DMS53 treated with DMSO at 0.1 percent for 48 hours (cell line): ENCODE data around the gene KCNE3.

Experiments
- DNase-seq: peaks from one replicate; lab custom pipeline; 2025; ENCODE audit not compliant: unreplicated experiment; lab: John Stamatoyannopoulos, UW

Gene KCNE3

DNA sequence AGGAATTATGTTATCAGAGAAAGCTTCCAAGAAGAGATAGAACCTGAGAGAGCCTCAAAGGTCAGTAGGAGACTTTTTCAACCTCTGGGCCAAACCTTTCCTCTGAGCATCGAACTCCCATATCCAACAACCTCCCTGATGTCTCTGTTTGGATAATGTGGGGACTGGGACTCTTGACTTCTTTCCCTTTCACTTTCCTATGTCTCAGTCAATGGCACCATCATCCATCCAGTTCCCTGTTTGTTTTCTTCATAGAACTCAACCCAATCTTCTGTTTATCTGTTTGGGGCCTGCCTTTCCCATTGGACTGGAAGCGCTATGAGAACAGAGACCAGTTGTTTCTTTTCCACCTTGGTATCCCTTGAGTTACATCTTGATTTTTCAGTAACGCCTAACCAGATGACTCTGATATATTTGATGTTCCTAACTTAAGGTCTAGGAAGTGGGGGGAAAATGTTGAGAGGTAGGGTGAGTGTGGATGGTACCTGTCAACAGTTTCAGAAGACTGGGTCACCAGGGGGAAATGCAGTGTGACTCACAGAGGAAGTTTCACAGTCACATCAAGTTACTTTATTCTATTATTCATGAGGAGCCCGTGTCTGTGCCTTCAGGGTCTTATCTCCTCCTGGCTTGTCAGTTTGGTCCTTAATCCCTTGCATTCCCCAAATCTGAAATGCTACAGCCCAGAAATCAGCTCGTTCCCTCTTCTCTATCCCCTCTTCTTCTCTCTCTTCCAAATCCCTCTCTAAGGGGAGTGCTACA is 4.5 kb upstream of the KCNE3 start:
- no peak for DNase-seq

DNA sequence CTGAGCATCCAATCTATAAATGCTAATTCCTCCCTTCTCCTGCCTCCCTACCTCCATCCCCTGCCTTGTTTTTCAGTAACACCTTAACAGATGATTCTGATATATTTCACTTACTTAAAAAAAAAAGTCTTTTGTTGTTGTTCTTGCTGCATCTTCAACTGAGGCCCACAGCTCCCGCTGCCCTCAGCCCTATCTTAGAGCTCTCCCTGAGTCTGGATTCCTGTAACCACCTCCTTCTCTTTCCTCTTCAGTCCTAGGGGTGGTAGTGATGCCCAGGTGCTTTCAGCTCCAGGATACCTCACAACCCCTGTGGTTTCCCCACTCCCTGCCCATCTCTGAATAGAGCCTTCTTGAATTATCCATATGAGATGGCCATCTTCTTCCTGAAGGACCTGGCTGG is 3.7 kb upstream of the KCNE3 start:
- DNase-seq = no peak

GRCh38 chr11:74470526-74470925 is 3.2 kb upstream of the KCNE3 start:
- no peak for DNase-seq

GRCh38 chr11:74468936-74469335 is 1.6 kb upstream of the KCNE3 start:
- DNase-seq = no peak

DNA sequence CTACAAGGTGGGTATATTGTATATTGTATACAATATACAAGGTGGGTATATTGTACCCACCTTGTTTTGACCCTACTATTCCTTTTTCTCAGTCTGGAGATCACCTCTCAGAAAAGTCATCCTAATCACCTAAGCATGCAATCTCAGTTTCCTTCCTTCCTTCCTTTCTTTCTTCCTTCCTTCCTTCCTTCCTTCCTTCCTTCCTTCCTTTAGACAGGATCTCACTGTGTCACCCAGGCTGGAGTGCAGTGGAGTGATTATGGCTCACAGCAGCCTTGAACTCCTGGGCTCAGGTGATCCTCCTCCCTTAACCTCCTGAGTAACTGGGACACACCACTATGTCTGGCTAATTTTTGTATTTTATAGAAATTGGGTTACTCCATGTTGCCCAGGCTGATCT is 1.2 kb upstream of the KCNE3 start:
- no peak for DNase-seq

- DNase-seq = no peak
These were observed 709 bp upstream of the KCNE3 start for GRCh38 chr11:74468058-74468457.

DNA sequence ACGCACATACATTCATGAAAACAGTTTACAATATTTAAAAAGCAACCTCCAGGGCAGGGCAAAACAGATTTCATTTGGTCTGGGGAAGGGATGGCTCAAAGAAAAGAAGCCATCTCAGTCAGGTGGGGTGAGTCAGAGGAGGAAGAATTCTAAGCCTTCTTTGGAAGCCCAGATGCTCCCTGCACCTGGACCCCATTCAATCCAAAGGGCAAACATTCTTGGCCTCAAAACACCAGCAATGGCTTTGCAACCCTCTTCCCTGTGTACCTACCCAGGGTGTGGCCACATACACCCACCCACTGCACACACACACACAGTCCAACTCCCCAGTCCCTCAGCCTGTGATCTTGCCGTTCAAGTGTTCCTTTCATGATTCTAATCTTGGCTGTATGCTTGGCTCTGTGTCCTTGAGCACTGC is 2.0 kb downstream of the KCNE3 start:
- no peak for DNase-seq

GRCh38 chr11:74464746-74465145 is 2.6 kb downstream of the KCNE3 start:
- no peak for DNase-seq

- no peak for DNase-seq
These were observed 4.1 kb downstream of the KCNE3 start for GRCh38 chr11:74463216-74463615.

- no peak for DNase-seq
These were observed 4.7 kb downstream of the KCNE3 start for GRCh38 chr11:74462631-74463030.

DNA sequence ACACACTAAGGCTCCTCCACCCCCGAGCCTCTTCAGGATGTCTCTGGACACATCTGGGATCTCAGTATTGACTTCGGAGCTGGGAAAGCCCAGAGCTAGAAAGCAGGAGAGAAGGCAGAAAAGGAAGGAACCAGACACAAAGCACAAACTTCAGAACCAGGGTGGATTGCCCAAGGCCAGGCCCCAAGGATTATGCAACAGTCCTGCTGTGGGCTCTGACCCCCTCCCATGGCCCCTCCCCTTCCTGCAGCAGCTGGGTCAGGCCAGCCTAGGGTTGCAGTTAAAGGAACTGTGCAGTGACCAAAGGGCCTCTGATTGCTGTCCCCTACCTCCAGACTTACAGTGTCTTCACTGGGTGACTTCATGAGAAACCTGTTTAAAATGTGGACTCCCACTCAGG is 5.3 kb downstream of the KCNE3 start:
- no peak for DNase-seq

- no peak for DNase-seq
These were observed 6.7 kb downstream of the KCNE3 start for GRCh38 chr11:74460481-74461154.

GRCh38 chr11:74460065-74460464 is 7.3 kb downstream of the KCNE3 start:
- DNase-seq = no peak

DNA sequence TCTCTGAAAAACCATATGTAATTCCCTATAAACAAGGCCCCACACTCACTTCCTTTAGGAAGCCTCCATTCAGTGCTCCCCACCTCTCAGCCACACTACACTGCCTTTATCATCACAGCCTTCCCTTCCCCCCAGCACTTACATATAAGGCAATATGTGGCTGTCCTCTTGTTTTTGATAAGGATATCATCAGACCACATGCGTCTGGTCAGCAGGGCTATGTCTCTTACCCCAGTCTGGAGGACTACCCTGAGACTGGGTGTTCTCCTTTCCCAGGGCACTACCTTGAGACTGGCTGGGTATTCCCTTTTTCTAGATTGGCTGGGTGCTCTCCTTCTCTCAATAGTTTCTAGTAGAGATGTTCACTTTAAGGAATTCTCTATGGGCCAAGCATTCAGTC is 7.8 kb downstream of the KCNE3 start:
- no peak for DNase-seq

- no peak for DNase-seq
These were observed 10.0 kb downstream of the KCNE3 start for GRCh38 chr11:74457356-74457755.

DNA sequence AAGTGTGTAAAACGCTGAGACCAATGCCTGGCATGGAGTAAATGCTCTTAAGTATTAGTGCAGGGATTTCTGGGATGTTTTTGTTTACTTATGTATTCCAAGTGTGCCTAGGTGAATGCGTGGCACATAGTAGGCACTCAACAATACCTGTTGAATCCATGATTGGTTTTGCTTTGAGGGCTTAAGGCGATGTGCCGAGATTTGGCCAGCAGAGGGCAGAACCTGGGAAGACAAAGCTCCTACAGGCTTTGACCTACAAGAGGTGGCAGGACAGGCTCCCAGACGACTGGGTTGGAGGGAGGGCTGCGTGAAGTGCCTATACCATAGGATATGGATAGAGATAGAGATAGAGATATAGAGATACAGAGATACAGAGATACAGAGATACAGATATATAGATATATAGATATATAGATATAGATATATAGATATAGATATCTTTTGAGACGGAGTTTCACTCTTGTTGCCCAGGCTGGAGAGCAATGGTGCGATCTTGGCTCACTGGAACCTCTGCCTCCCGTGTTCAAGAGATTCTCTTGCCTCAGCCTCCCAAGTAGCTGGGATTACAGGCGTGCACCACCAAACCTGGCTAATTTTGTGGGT is 13.9 kb downstream of the KCNE3 start:
- peak; percentile 84 for DNase-seq

DNA sequence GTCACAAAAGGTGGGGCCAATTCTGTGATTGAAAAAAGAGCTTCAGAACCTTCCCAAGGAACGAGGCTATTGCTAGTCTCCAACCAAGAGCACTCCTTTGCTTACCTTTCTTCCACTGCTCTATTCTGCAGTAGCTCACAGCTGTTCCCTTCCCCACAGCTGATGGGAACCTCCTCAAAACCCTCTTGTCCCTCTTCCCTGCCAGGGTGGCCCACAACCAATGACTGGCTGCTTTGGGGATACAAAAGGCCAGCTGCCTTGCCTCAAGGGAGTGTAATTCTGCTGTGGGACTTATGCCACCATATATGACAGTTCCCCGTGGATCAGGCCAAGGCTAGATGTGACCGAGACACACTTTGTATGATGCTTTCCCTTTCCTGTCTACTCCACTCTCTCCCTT is 15.0 kb downstream of the KCNE3 start:
- no peak for DNase-seq

- DNase-seq = no peak
These were observed 17.0 kb downstream of the KCNE3 start for GRCh38 chr11:74450318-74450717.

DNA sequence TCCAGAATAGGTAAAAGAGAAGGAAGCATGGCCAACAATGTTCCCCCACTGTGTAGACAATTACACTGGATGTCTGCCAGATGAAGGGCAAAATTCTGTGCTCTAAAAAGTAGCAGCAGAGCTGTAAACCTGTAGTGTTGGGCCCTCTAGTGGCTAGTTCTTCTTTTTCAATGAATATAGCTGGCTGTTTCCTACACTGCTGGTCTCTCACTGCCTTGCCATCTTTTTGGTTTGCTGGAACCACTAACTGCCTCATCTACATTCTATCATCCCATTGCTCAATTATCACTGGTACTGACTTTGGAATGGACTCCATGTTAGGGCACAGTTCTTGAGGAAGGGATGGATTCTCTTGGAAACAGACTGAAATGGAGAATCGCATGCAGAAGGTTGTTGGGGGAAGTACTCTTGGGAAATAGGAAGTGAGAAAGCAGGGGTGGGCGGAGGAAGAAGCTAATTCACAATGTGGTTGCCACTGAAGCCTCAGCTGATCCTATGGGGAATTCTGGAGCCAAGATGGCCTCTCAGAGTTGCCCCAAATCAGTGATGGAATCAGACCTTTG is 17.9 kb downstream of the KCNE3 start:
- peak; percentile 96 for DNase-seq

- DNase-seq = no peak
These were observed 19.6 kb downstream of the KCNE3 start for GRCh38 chr11:74447720-74448119.

- DNase-seq = no peak
These were observed 20.8 kb downstream of the KCNE3 start for GRCh38 chr11:74446532-74446938.
